Fibroblast of villous mesenchyme (primary cell): ENCODE data around the gene SETD1A. TPM values are rescaled to one million over a fixed set of nuclear protein-coding genes. Genes with fewer than 3 reads are reported as not detected.
A peak's percentile ranks its signal among the peaks of the same experiment; 100 is the strongest.

Experiments
- DNase-seq: peaks from one replicate; pipeline ENCODE4 v3.0.0-alpha.2; 2010; ENCODE audit warnings: low read depth
- H3K4me3 ChIP-seq: 2 replicates; pipeline ENCODE4 v1.5.1; 2011; ENCODE audit warnings: low read depth, mild to moderate bottlenecking, low read length
- total RNA-seq: library from RNA; depleted of rRNA; stranded (reverse); fragments of >200 nt; gene quantifications from 2 replicates; pipeline ENCODE4 v1.2.3, GENCODE V29; 2012
- TF ChIP-seq, protein P1 (sequence below): IDR thresholded peaks from 2 replicates; pipeline ENCODE4 v1.5.1; 2012; ENCODE audit warnings: low read depth, mild to moderate bottlenecking, low read length; ENCODE audit not compliant: insufficient read depth

The SETD1A gene
- total RNA-seq, 1 donor, result 3.5 TPM

DNA sequence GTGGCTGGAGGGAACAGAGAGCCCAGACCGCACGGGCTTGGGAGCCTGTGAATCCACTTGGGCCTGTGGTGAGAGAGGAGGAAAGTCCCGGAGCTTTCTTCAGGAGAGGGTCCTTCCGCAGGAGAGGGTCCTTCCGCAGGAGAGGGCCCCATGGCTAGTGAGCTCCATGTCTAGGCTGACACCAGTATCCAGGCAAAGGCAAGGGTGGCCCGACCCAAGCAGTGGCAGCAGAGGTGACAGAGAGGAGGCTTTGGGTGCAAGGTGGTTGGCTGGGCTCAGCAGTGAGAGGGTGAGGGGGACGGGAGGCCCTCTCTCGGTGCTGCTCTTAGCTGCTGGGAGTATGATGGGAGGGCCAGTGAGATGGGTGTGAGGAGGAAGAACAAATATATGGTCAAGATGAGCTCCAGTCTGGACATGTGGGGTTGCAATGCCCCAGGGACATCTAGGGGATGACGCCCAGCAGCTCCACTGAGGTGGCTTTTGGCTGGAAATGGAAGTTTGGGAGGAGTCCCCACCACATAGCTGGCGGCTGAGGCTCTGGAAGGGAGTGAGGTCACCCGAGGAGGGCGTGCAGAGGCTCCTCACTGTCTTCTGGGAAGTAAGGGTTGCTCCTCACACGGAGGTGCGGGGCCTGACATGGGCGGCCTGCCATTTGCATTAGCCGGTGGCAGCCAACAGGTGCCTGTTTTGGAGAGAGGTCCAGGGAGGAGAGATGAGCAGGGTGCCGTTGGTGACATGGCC, 25.2 kb downstream of the SETD1A start:
- no peak for DNase-seq
- TF ChIP-seq, protein P1, sequence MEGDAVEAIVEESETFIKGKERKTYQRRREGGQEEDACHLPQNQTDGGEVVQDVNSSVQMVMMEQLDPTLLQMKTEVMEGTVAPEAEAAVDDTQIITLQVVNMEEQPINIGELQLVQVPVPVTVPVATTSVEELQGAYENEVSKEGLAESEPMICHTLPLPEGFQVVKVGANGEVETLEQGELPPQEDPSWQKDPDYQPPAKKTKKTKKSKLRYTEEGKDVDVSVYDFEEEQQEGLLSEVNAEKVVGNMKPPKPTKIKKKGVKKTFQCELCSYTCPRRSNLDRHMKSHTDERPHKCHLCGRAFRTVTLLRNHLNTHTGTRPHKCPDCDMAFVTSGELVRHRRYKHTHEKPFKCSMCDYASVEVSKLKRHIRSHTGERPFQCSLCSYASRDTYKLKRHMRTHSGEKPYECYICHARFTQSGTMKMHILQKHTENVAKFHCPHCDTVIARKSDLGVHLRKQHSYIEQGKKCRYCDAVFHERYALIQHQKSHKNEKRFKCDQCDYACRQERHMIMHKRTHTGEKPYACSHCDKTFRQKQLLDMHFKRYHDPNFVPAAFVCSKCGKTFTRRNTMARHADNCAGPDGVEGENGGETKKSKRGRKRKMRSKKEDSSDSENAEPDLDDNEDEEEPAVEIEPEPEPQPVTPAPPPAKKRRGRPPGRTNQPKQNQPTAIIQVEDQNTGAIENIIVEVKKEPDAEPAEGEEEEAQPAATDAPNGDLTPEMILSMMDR, result no peak
- H3K4me3 ChIP-seq, result no peak overlapping the region

DNA sequence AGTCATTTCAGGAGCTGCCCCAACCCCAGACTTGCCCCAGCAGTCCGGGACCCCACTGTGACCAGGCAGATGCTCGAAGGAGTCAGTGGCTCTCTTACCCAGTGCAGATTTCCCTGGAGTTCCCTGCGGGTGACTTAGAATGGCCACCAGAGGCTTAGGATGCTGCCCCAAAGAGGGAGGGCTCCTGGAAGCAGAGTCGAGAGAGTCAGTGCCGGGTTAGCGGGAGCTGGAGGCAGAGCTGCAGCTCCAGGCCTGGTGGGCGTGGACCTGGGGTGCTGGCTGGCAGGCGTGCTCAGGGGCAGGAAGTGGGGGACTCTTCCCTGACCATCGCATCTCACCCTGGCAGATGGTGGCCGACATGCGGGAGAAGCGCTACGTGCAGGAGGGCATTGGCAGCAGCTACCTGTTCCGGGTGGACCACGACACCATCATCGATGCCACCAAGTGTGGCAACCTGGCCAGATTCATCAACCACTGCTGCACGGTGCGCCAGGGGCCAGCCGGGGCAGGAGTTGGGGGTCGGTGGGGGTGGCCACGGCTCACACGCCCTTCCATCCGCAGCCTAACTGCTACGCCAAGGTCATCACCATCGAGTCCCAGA, 25.8 kb downstream of the SETD1A start:
- no peak for DNase-seq
- TF ChIP-seq, protein P1, result no peak
- H3K4me3 ChIP-seq, result no peak overlapping the region

GRCh38 chr16:30983898-30984610, 26.5 kb downstream of the SETD1A start:
- DNase-seq, result no peak
- TF ChIP-seq, protein P1, result no peak
- H3K4me3 ChIP-seq, result no peak overlapping the region

GRCh38 chr16:30984669-30985400, 27.3 kb downstream of the SETD1A start, which contains the start of gene HSD3B7:
Gene HSD3B7 (plus strand): TSS chr16:30985207. CDS start chr16:30985659, 452 bp downstream.
- TF ChIP-seq, protein P1, result peak; percentile 89
- H3K4me3 ChIP-seq, result peak within 1 kb of the TSS; percentile 56
- peak; percentile 81 for DNase-seq

GRCh38 chr16:30985401-30986128, 28.0 kb downstream of the SETD1A start:
- TF ChIP-seq, protein P1, result no peak
- no peak for DNase-seq
- H3K4me3 ChIP-seq, result peak overlapping the region; percentile 56
